ENCODE results near the gene NOL8.

The NOL8 gene

GRCh38 chr9:92327283-92327850, 2.2 kb upstream of the NOL8 start:
- Histone ChIP-seq H3K36me3 (ENCODE audit: insufficient read depth, low read length) (peaks cover 10% of the 10 kb centered on the region), H3K4me3 (no peak overlapping the region; the same call in 1 of the 2 replicates), H3K9me3 (ENCODE audit: low read depth, low read length) (no peaks in the 10 kb centered on the region), H3K27ac (no peak overlapping the region), H3K9ac (ENCODE audit: insufficient read length) (no peak overlapping the region)
- no peak for DNase-seq (ENCODE audit: low read depth, low spot score)
- no peak for TF ChIP-seq POLR2AphosphoS5 (IDR thresholded peaks at IDR 0.05; ENCODE audit: borderline replicate concordance, low read depth, low read length)
- no peak for TF ChIP-seq EZH2 (IDR thresholded peaks at IDR 0.05)
- TF ChIP-seq FOXP2 (optimal IDR thresholded peaks at IDR 0.05; ENCODE audit: control extremely low read depth, extremely low read length, insufficient read depth): no peak

- DNase-seq (ENCODE audit: low read depth, low spot score): no peak
- H3K4me3 ChIP-seq: peak overlapping the region; percentile 96
- no peaks in the 10 kb centered on the region for H3K9me3 ChIP-seq (ENCODE audit: low read depth, low read length)
- H3K9ac ChIP-seq (ENCODE audit: insufficient read length): peak overlapping the region; percentile 96
- no peak for TF ChIP-seq POLR2AphosphoS5 (IDR thresholded peaks at IDR 0.05; ENCODE audit: borderline replicate concordance, low read depth, low read length)
- TF ChIP-seq FOXP2 (optimal IDR thresholded peaks at IDR 0.05; ENCODE audit: control extremely low read depth, extremely low read length, insufficient read depth): no peak
- no peak for TF ChIP-seq EZH2 (IDR thresholded peaks at IDR 0.05)
- H3K27ac ChIP-seq: no peak overlapping the region
- peaks cover 20% of the 10 kb centered on the region for H3K36me3 ChIP-seq (ENCODE audit: insufficient read depth, low read length)
These were observed 896 bp upstream of the NOL8 start for GRCh38 chr9:92325991-92326500.

GRCh38 chr9:92324889-92325268, 271 bp downstream of the NOL8 start:
- H3K27ac ChIP-seq: peak overlapping the region; percentile 92
- peak overlapping the region; percentile 96 for H3K9ac ChIP-seq (ENCODE audit: insufficient read length)
- no peak for TF ChIP-seq FOXP2 (optimal IDR thresholded peaks at IDR 0.05; ENCODE audit: control extremely low read depth, extremely low read length, insufficient read depth)
- no peak for TF ChIP-seq EZH2 (IDR thresholded peaks at IDR 0.05)
- TF ChIP-seq POLR2AphosphoS5 (IDR thresholded peaks at IDR 0.05; ENCODE audit: borderline replicate concordance, low read depth, low read length): no peak
- peaks cover 26% of the 10 kb centered on the region for H3K36me3 ChIP-seq (ENCODE audit: insufficient read depth, low read length)
- peak overlapping the region; percentile 96 for H3K4me3 ChIP-seq
- no peaks in the 10 kb centered on the region for H3K9me3 ChIP-seq (ENCODE audit: low read depth, low read length)
- no peak for DNase-seq (ENCODE audit: low read depth, low spot score)

GRCh38 chr9:92324431-92324830, 719 bp downstream of the NOL8 start:
- DNase-seq (ENCODE audit: low read depth, low spot score): no peak
- TF ChIP-seq EZH2 (IDR thresholded peaks at IDR 0.05): no peak
- no peak for TF ChIP-seq POLR2AphosphoS5 (IDR thresholded peaks at IDR 0.05; ENCODE audit: borderline replicate concordance, low read depth, low read length)
- no peak for TF ChIP-seq FOXP2 (optimal IDR thresholded peaks at IDR 0.05; ENCODE audit: control extremely low read depth, extremely low read length, insufficient read depth)
- Histone ChIP-seq H3K27ac (no peak overlapping the region), H3K4me3 (peak overlapping the region; percentile 96), H3K9ac (ENCODE audit: insufficient read length) (peak overlapping the region; percentile 96), H3K9me3 (ENCODE audit: low read depth, low read length) (no peaks in the 10 kb centered on the region), H3K36me3 (ENCODE audit: insufficient read depth, low read length) (peaks cover 31% of the 10 kb centered on the region)

GRCh38 chr9:92315456-92315855, 9.7 kb downstream of the NOL8 start:
- H3K27ac ChIP-seq: no peak overlapping the region
- no peak for DNase-seq (ENCODE audit: low read depth, low spot score)
- no peaks in the 10 kb centered on the region for H3K9me3 ChIP-seq (ENCODE audit: low read depth, low read length)
- TF ChIP-seq EZH2 (IDR thresholded peaks at IDR 0.05) (no peak), FOXP2 (optimal IDR thresholded peaks at IDR 0.05; ENCODE audit: control extremely low read depth, extremely low read length, insufficient read depth) (no peak), POLR2AphosphoS5 (IDR thresholded peaks at IDR 0.05; ENCODE audit: borderline replicate concordance, low read depth, low read length) (no peak)
- H3K9ac ChIP-seq (ENCODE audit: insufficient read length): no peak overlapping the region
- H3K36me3 ChIP-seq (ENCODE audit: insufficient read depth, low read length): peaks cover 64% of the 10 kb centered on the region
- H3K4me3 ChIP-seq: no peak overlapping the region

- no peak overlapping the region for H3K4me3 ChIP-seq
- no peak for DNase-seq (ENCODE audit: low read depth, low spot score)
- H3K9ac ChIP-seq (ENCODE audit: insufficient read length): no peak overlapping the region
- TF ChIP-seq POLR2AphosphoS5 (IDR thresholded peaks at IDR 0.05; ENCODE audit: borderline replicate concordance, low read depth, low read length) (no peak), EZH2 (IDR thresholded peaks at IDR 0.05) (no peak), FOXP2 (optimal IDR thresholded peaks at IDR 0.05; ENCODE audit: control extremely low read depth, extremely low read length, insufficient read depth) (no peak)
- H3K9me3 ChIP-seq (ENCODE audit: low read depth, low read length): no peaks in the 10 kb centered on the region
- H3K27ac ChIP-seq: no peak overlapping the region
- peaks cover 66% of the 10 kb centered on the region for H3K36me3 ChIP-seq (ENCODE audit: insufficient read depth, low read length)
These were observed 11.5 kb downstream of the NOL8 start for GRCh38 chr9:92313624-92314012.

- no peak for DNase-seq (ENCODE audit: low read depth, low spot score)
- no peak overlapping the region for H3K27ac ChIP-seq
- TF ChIP-seq POLR2AphosphoS5 (IDR thresholded peaks at IDR 0.05; ENCODE audit: borderline replicate concordance, low read depth, low read length) (no peak), FOXP2 (optimal IDR thresholded peaks at IDR 0.05; ENCODE audit: control extremely low read depth, extremely low read length, insufficient read depth) (no peak), EZH2 (IDR thresholded peaks at IDR 0.05) (no peak)
- no peak overlapping the region for H3K4me3 ChIP-seq
- H3K9me3 ChIP-seq (ENCODE audit: low read depth, low read length): no peaks in the 10 kb centered on the region
- no peak overlapping the region for H3K9ac ChIP-seq (ENCODE audit: insufficient read length)
- H3K36me3 ChIP-seq (ENCODE audit: insufficient read depth, low read length): peaks cover 65% of the 10 kb centered on the region
These were observed 12.1 kb downstream of the NOL8 start for GRCh38 chr9:92312887-92313623.

- no peak for DNase-seq (ENCODE audit: low read depth, low spot score)
- Histone ChIP-seq H3K9me3 (ENCODE audit: low read depth, low read length) (no peaks in the 10 kb centered on the region), H3K9ac (ENCODE audit: insufficient read length) (no peak overlapping the region), H3K27ac (no peak overlapping the region), H3K36me3 (ENCODE audit: insufficient read depth, low read length) (peaks cover 67% of the 10 kb centered on the region), H3K4me3 (no peak overlapping the region)
- no peak for TF ChIP-seq EZH2 (IDR thresholded peaks at IDR 0.05)
- TF ChIP-seq FOXP2 (optimal IDR thresholded peaks at IDR 0.05; ENCODE audit: control extremely low read depth, extremely low read length, insufficient read depth): no peak
- no peak for TF ChIP-seq POLR2AphosphoS5 (IDR thresholded peaks at IDR 0.05; ENCODE audit: borderline replicate concordance, low read depth, low read length)
These were observed 14.6 kb downstream of the NOL8 start for GRCh38 chr9:92310562-92310961.
